H1 (cell line): Measurements from ENCODE around the gene GNAI1. TPM values are rescaled to one million over a fixed set of nuclear protein-coding genes. Genes with fewer than 3 reads are reported as not detected.
A peak's percentile ranks its signal among the peaks of the same experiment; 100 is the strongest.

Experiments used
- CTCF ChIA-PET: fragments of 300-600 bp; sonication (Branson Sonifier 250); formaldehyde crosslinking; loops from one replicate; lab custom pipeline; 2021; ENCODE audit not compliant: partially characterized antibody; lab: Charles Lee
- POLR2A ChIA-PET: fragments of 300-600 bp; sonication (Branson Sonifier 250); formaldehyde crosslinking; loops from one replicate; lab custom pipeline; 2021; ENCODE audit warnings: inconsistent platforms; ENCODE audit not compliant: partially characterized antibody; lab: Charles Lee
- DNase-seq, 2 experiments: peaks; one replicate each; pipeline versions ENCODE4 v3.0.0 to v3.0.0-alpha.2; 2010 to 2022; ENCODE audit warnings: low spot score in 2 of 2, low read depth in 1 of 2, mixed read lengths in 1 of 2
- FAIRE-seq: peaks from 2 replicates; lab custom pipeline; 2011; peaks lifted over from hg19 to GRCh38; lab: Jason Lieb, UNC
- H2AFZ ChIP-seq: 2 replicates; pipeline ENCODE4 v1.8.1; 2012; ENCODE audit warnings: low read length, inconsistent platforms
- H2AK5ac ChIP-seq: 2 replicates; pipeline ENCODE4 v1.6.1; 2013; ENCODE audit warnings: low read depth, low read length
- H2BK120ac ChIP-seq: replicated peaks from 2 replicates; pipeline ENCODE3; 2013; ENCODE audit warnings: low read depth, low read length, inconsistent platforms
- H2BK12ac ChIP-seq: 2 replicates; pipeline ENCODE4 v1.6.1; 2013; ENCODE audit warnings: low read depth, low read length
- H2BK15ac ChIP-seq: 2 replicates; pipeline ENCODE4 v1.6.1; 2013; ENCODE audit warnings: low read length
- H2BK20ac ChIP-seq: 2 replicates; pipeline ENCODE4 v1.6.1; 2013; ENCODE audit warnings: low read length
- H2BK5ac ChIP-seq: 2 replicates; pipeline ENCODE4 v1.6.1; 2013; ENCODE audit warnings: low read depth, low read length
- H3K14ac ChIP-seq: 2 replicates; pipeline ENCODE4 v1.6.1; 2013; ENCODE audit warnings: inconsistent platforms; ENCODE audit not compliant: insufficient read length
- H3K18ac ChIP-seq: 2 replicates; pipeline ENCODE4 v1.6.1; 2013; ENCODE audit warnings: low read length; ENCODE audit errors: extremely low read depth
- H3K23ac ChIP-seq: 2 replicates; pipeline ENCODE4 v1.6.1; 2013; ENCODE audit warnings: inconsistent platforms; ENCODE audit not compliant: insufficient read length
- H3K23me2 ChIP-seq: 2 replicates; pipeline ENCODE4 v1.6.1; 2013; ENCODE audit warnings: low read depth, low read length
- H3K27ac ChIP-seq: 2 replicates; pipeline ENCODE4 v1.6.1; 2011; ENCODE audit warnings: low read depth, low read length, inconsistent platforms
- H3K27me3 ChIP-seq, 4 experiments: replicated peaks in 1 of 4; 1 replicate in 1 of 4; 2 replicates in 3 of 4; pipeline versions ENCODE4 v1.6.1 to v1.8.1; 2011 to 2013; ENCODE audit warnings: low read length in 3 of 4, mild to moderate bottlenecking in 3 of 4, inconsistent platforms in 2 of 4, mixed read lengths in 2 of 4, moderate library complexity in 1 of 4; ENCODE audit not compliant: control insufficient read depth in 3 of 4, insufficient read depth in 3 of 4; ENCODE audit errors: extremely low read depth in 1 of 4
- H3K36me3 ChIP-seq, 4 experiments: 2 replicates each; pipeline versions ENCODE4 v1.6.1 to v1.8.1; 2011 to 2013; ENCODE audit warnings: mild to moderate bottlenecking in 4 of 4, low read length in 3 of 4, moderate library complexity in 2 of 4, control low read depth in 1 of 4, inconsistent platforms in 1 of 4; ENCODE audit not compliant: insufficient read depth in 4 of 4, control insufficient read depth in 2 of 4
- H3K4ac ChIP-seq: replicated peaks from 2 replicates; pipeline ENCODE3; 2013; ENCODE audit warnings: low read length, low read depth, mixed read lengths, inconsistent platforms; ENCODE audit not compliant: insufficient read length
- H3K4me1 ChIP-seq, 4 experiments: replicated peaks in 1 of 4; 1 replicate in 1 of 4; 2 replicates in 3 of 4; pipeline versions ENCODE4 v1.6.1 to v1.8.1; 2011 to 2013; ENCODE audit warnings: low read length in 3 of 4, inconsistent platforms in 2 of 4, mixed read lengths in 1 of 4; ENCODE audit not compliant: insufficient read depth in 4 of 4, control insufficient read depth in 3 of 4
- H3K4me2 ChIP-seq, 2 experiments: 2 replicates each; pipeline versions ENCODE4 v1.6.1 to v1.8.1; 2011 to 2013; ENCODE audit warnings: low read depth in 2 of 2, low read length in 2 of 2, control low read depth in 1 of 2, inconsistent platforms in 1 of 2, mild to moderate bottlenecking in 1 of 2; ENCODE audit not compliant: insufficient read depth in 1 of 2
- H3K4me3 ChIP-seq, 4 experiments: fragments of 200-600, 300-600 bp in 1 of 4; sonication (generic), shearing (Covaris generic), sonication (Bioruptor Twin) in 1 of 4; 2 replicates each; pipeline versions ENCODE4 v1.5.1 to v1.8.1; 2011 to 2016; ENCODE audit warnings: low read length in 4 of 4, low read depth in 3 of 4, control low read depth in 2 of 4, inconsistent platforms in 2 of 4, mild to moderate bottlenecking in 2 of 4, mixed read lengths in 1 of 4, moderate library complexity in 1 of 4; ENCODE audit not compliant: insufficient read depth in 2 of 4; ENCODE audit errors: extremely low read depth in 1 of 4
- H3K56ac ChIP-seq: replicated peaks from 2 replicates; pipeline ENCODE3; 2013; ENCODE audit warnings: low read depth, mild to moderate bottlenecking, mixed read lengths, low read length, inconsistent platforms; ENCODE audit not compliant: insufficient read length
- H3K79me1 ChIP-seq: 2 replicates; pipeline ENCODE4 v1.6.1; 2013; ENCODE audit warnings: low read depth, low read length, control low read depth
- H3K79me2 ChIP-seq, 2 experiments: 2 replicates each; pipeline versions ENCODE4 v1.6.1 to v1.8.1; 2012 to 2013; ENCODE audit warnings: low read length in 2 of 2, mild to moderate bottlenecking in 2 of 2, inconsistent platforms in 1 of 2; ENCODE audit not compliant: insufficient read depth in 2 of 2, control insufficient read depth in 1 of 2
- H3K9ac ChIP-seq, 4 experiments: replicated peaks in 1 of 4; 1 replicate in 1 of 4; 2 replicates in 3 of 4; pipeline versions ENCODE4 v1.6.1 to v1.8.1; 2011 to 2013; ENCODE audit warnings: low read depth in 3 of 4, low read length in 3 of 4, control low read depth in 2 of 4, mild to moderate bottlenecking in 2 of 4, moderate library complexity in 2 of 4, inconsistent platforms in 1 of 4; ENCODE audit errors: extremely low read depth in 1 of 4
- H3K9me3 ChIP-seq, 2 experiments: 2 replicates each; pipeline versions ENCODE4 v1.6.1 to v1.8.1; 2012 to 2013; ENCODE audit warnings: mild to moderate bottlenecking in 2 of 2, moderate library complexity in 2 of 2, control low read depth in 1 of 2, inconsistent platforms in 1 of 2, low read depth in 1 of 2, low read length in 1 of 2, mixed read lengths in 1 of 2; ENCODE audit not compliant: insufficient read depth in 2 of 2
- H4K20me1 ChIP-seq, 2 experiments: replicated peaks in 1 of 2; 2 replicates each; pipeline versions ENCODE3 to v1.8.1; 2011 to 2013; ENCODE audit warnings: inconsistent platforms in 2 of 2, low read length in 2 of 2, mild to moderate bottlenecking in 1 of 2; ENCODE audit not compliant: insufficient read depth in 2 of 2, control insufficient read depth in 1 of 2
- H4K5ac ChIP-seq: 2 replicates; pipeline ENCODE4 v1.6.1; 2013; ENCODE audit warnings: low read length, low read depth, mixed read lengths, inconsistent platforms; ENCODE audit not compliant: insufficient read length
- H4K8ac ChIP-seq: 2 replicates; pipeline ENCODE4 v1.8.0; 2013; ENCODE audit warnings: mild to moderate bottlenecking, moderate library complexity, low read length, inconsistent platforms; ENCODE audit not compliant: insufficient read depth; ENCODE audit errors: extremely low read depth
- H4K91ac ChIP-seq: replicated peaks from 2 replicates; pipeline ENCODE3; 2013; ENCODE audit warnings: low read length, mixed read lengths, inconsistent platforms; ENCODE audit not compliant: insufficient read length
- CEBPB ChIP-seq: IDR thresholded peaks from 2 replicates; pipeline ENCODE4 v1.6.1; 2012; ENCODE audit warnings: low read depth, low read length
- EZH2 ChIP-seq: fragments of 200-600 bp; sonication (generic); IDR thresholded peaks from 2 replicates; pipeline ENCODE4 v1.7.1; 2012; ENCODE audit warnings: low read depth, mild to moderate bottlenecking, moderate library complexity, low read length, inconsistent platforms; ENCODE audit not compliant: severe bottlenecking
- GABPA ChIP-seq: IDR thresholded peaks from 2 replicates; pipeline ENCODE4 v1.6.1; 2011; ENCODE audit warnings: mild to moderate bottlenecking, low read length, moderate library complexity, borderline replicate concordance; ENCODE audit not compliant: insufficient read depth
- NANOG ChIP-seq: IDR thresholded peaks from 2 replicates; pipeline ENCODE4 v1.6.1; 2011; ENCODE audit warnings: low read length, low read depth, mild to moderate bottlenecking, inconsistent platforms; ENCODE audit not compliant: insufficient read depth, poor library complexity, severe bottlenecking
- WGBS, 2 experiments: shearing (Covaris generic) in 1 of 2; methylation state at CpG; one replicate each; pipeline versions ENCODE4 v1.1.6 to v1.1.7; 2013 to 2015; ENCODE audit warnings: low lambda C conversion rate in 2 of 2, mixed read lengths in 2 of 2, inconsistent platforms in 1 of 2, low coverage in 1 of 2, missing lambda C conversion rate in 1 of 2; ENCODE audit not compliant: insufficient replicate concordance in 2 of 2, insufficient coverage in 1 of 2, insufficient read length in 1 of 2; ENCODE audit errors: extremely low coverage in 1 of 2, missing lambda C conversion rate in 1 of 2; 5-methylcytosine and 5-hydroxymethylcytosine counted together
- polyA plus RNA-seq, 7 experiments: library from polyadenylated mRNA; depleted of rRNA in 3 of 7; stranded (reverse) in 5 of 7; unstranded in 2 of 7; fragments of >200 nt in 5 of 7; fragments of 200-250 nt in 2 of 7; gene quantifications; 1 replicate in 5 of 7; 2 replicates in 1 of 7; 4 replicates in 1 of 7; pipeline versions ENCODE4 v1.2.1 to v1.2.3, GENCODE V29; 2011 to 2013; ENCODE audit warnings: missing spikeins in 2 of 7, mixed read lengths in 2 of 7
- total RNA-seq: library from RNA; stranded (reverse); fragmentation: NEBNext Ultra II Directional; extraction: Animal tissue kit (Norgen Biotek cat#: 25700); gene quantifications from 2 replicates; pipeline ENCODE4 v1.2.1, GENCODE V29; 2021

Gene GNAI1
- total and polyA plus RNA-seq, 2 of the 8 experiments (the other 6 are each of a cell fraction or from before 2014, with no cell fraction given) = 8.0 to 29.5 TPM

- no peaks in the 10 kb centered on the region for H3K79me2 ChIP-seq
- no peak overlapping the region for H3K27ac ChIP-seq
- WGBS, 2 experiments = 83% methylated on average over 4 of the region's 4 CpGs; no CpG with 5 or more reads in 1 of the 2 experiments
- no peak overlapping the region for H2BK15ac ChIP-seq
- FAIRE-seq (no peak), DNase-seq (no peak)
- no peak overlapping the region for H3K14ac ChIP-seq
- H3K4ac ChIP-seq = no peak overlapping the region
- no peaks in the 10 kb centered on the region for H3K4me1 ChIP-seq
- H3K9ac ChIP-seq = no peak overlapping the region; a peak in 1 of 7 replicates
- ChIA-PET CTCF (no interaction called here), POLR2A (no interaction called here)
- no peak overlapping the region for H2BK120ac ChIP-seq
- H3K9me3 ChIP-seq = no peaks in the 10 kb centered on the region
- no peak overlapping the region for H4K8ac ChIP-seq
- no peaks in the 10 kb centered on the region for H3K36me3 ChIP-seq
- H4K91ac ChIP-seq = no peak overlapping the region
- no peak overlapping the region for H3K23ac ChIP-seq
- H2AFZ ChIP-seq = 0 out of 2 replicates have a peak overlapping the region, but pooled peaks have one; percentile 37
- H3K4me3 ChIP-seq = no peak overlapping the region
- no peak overlapping the region for H3K18ac ChIP-seq
- H3K79me1 ChIP-seq = no peaks in the 10 kb centered on the region
- no peaks in the 10 kb centered on the region for H3K23me2 ChIP-seq
- H3K27me3 ChIP-seq = no peaks in the 10 kb centered on the region
- no peak overlapping the region for H2BK20ac ChIP-seq
- H4K20me1 ChIP-seq = no peaks in the 10 kb centered on the region
- H3K4me2 ChIP-seq = no peak overlapping the region
- no peak overlapping the region for H4K5ac ChIP-seq
- no peak for TF ChIP-seq GABPA
- TF ChIP-seq EZH2 = no peak
- no peak for TF ChIP-seq NANOG
- TF ChIP-seq CEBPB = peak; percentile 63
- no peak overlapping the region for H2AK5ac ChIP-seq
- H3K56ac ChIP-seq = no peak overlapping the region
- no peak overlapping the region for H2BK5ac ChIP-seq
- H2BK12ac ChIP-seq = no peak overlapping the region
Measured at GRCh38 chr7:80243425-80243824, 108.8 kb downstream of the GNAI1 start.
